Neural cell (in vitro differentiated cells): ENCODE measurements around the gene POU6F2. TPM values are rescaled to one million over a fixed set of nuclear protein-coding genes. Genes with fewer than 3 reads are reported as not detected.

ENCODE experiments used
- H2AFZ ChIP-seq: fragments of 200-600, 300-800 bp; sonication (generic), shearing (Covaris generic); 2 replicates; pipeline ENCODE4 v1.6.0; 2014; ENCODE audit warnings: low read depth, mild to moderate bottlenecking, antibody characterized with exemption, low read length, moderate library complexity
- H3F3A ChIP-seq: fragments of 200-600 bp; shearing (Covaris generic); 2 replicates; pipeline ENCODE4 v1.6.1; 2016; ENCODE audit warnings: mild to moderate bottlenecking, moderate library complexity, mixed read lengths, antibody characterized with exemption, low read length; ENCODE audit not compliant: insufficient read depth, poor library complexity, severe bottlenecking
- H3K27ac ChIP-seq: fragments of 200-600, 300-800 bp; sonication (generic), shearing (Covaris generic); 2 replicates; pipeline ENCODE4 v1.5.1; 2014; ENCODE audit warnings: mild to moderate bottlenecking, low read length, moderate library complexity
- H3K27me3 ChIP-seq: fragments of 300-800, 200-600 bp; sonication (generic), shearing (Covaris generic); 2 replicates; pipeline ENCODE4 v1.6.0; 2014; ENCODE audit warnings: mild to moderate bottlenecking, low read depth, low read length, moderate library complexity; ENCODE audit not compliant: insufficient read depth
- H3K36me3 ChIP-seq: fragments of 300-800, 200-600 bp; sonication (generic), shearing (Covaris generic); 2 replicates; pipeline ENCODE4 v1.5.1; 2014; ENCODE audit warnings: mild to moderate bottlenecking, antibody characterized with exemption, low read length, moderate library complexity; ENCODE audit not compliant: insufficient read depth
- H3K4me2 ChIP-seq: fragments of 300-800, 200-600 bp; sonication (generic), shearing (Covaris generic); 2 replicates; pipeline ENCODE4 v1.6.0; 2014; ENCODE audit warnings: mild to moderate bottlenecking, low read length
- H3K4me3 ChIP-seq: fragments of 300-800, 200-600 bp; sonication (generic), shearing (Covaris generic); 2 replicates; pipeline ENCODE4 v1.5.1; 2014; ENCODE audit warnings: mild to moderate bottlenecking, low read length, moderate library complexity
- H3K79me2 ChIP-seq: fragments of 200-600 bp; shearing (Covaris generic); replicated peaks from 2 replicates; pipeline ENCODE4 v1.6.0; 2014; ENCODE audit warnings: mild to moderate bottlenecking, low read length, moderate library complexity; ENCODE audit not compliant: insufficient read depth
- H3K9ac ChIP-seq: fragments of 300-800, 200-600 bp; sonication (generic), shearing (Covaris generic); 2 replicates; pipeline ENCODE4 v1.6.1; 2016; ENCODE audit warnings: mild to moderate bottlenecking, low read length, mixed read lengths
- H3K9me2 ChIP-seq: fragments of 200-600 bp; shearing (Covaris generic); 2 replicates; pipeline ENCODE4 v1.6.1; 2016; ENCODE audit warnings: mild to moderate bottlenecking, low read length, mixed read lengths; ENCODE audit not compliant: insufficient read depth
- H3K9me3 ChIP-seq: fragments of 200-600, 300-800 bp; sonication (generic), shearing (Covaris generic); 2 replicates; pipeline ENCODE4 v1.6.1; 2016; ENCODE audit warnings: mild to moderate bottlenecking, mixed run types, low read length, moderate library complexity, mixed read lengths
- H4K20me1 ChIP-seq: fragments of 200-600 bp; shearing (Covaris generic); 2 replicates; pipeline ENCODE4 v1.6.1; 2016; ENCODE audit warnings: mild to moderate bottlenecking, mixed run types; ENCODE audit not compliant: insufficient read depth
- CTCF ChIP-seq: fragments of 450-650 bp; IDR thresholded peaks from 2 replicates; pipeline ENCODE4 v1.5.1; 2014; ENCODE audit warnings: antibody characterized with exemption, mild to moderate bottlenecking, moderate library complexity; ENCODE audit not compliant: poor library complexity, severe bottlenecking
- EP300 ChIP-seq: fragments of 450-650 bp; conservative IDR thresholded peaks from 2 replicates; pipeline ENCODE4 v1.6.1; 2014; ENCODE audit warnings: antibody characterized with exemption, mild to moderate bottlenecking, moderate library complexity; ENCODE audit not compliant: poor library complexity, severe bottlenecking
- EZH2 ChIP-seq: fragments of 200-600, 300-800 bp; shearing (Covaris generic), sonication (generic); IDR thresholded peaks from 2 replicates; pipeline ENCODE4 v1.6.1; 2014; ENCODE audit warnings: antibody characterized with exemption, low read length, borderline replicate concordance, mild to moderate bottlenecking; ENCODE audit not compliant: insufficient read depth, poor library complexity, severe bottlenecking
- MXI1 ChIP-seq: fragments of 450-650 bp; conservative IDR thresholded peaks from 2 replicates; pipeline ENCODE4 v1.6.1; 2014; ENCODE audit warnings: antibody characterized with exemption, mild to moderate bottlenecking; ENCODE audit not compliant: poor library complexity, severe bottlenecking
- POLR2AphosphoS5 ChIP-seq: IDR thresholded peaks from 2 replicates; pipeline ENCODE4 v1.6.1; 2012
- RAD21 ChIP-seq: fragments of 450-650 bp; conservative IDR thresholded peaks from 2 replicates; pipeline ENCODE4 v1.6.1; 2014; ENCODE audit warnings: antibody characterized with exemption, mild to moderate bottlenecking, moderate library complexity
- REST ChIP-seq: IDR thresholded peaks from 2 replicates; pipeline ENCODE4 v1.6.1; 2012; ENCODE audit warnings: borderline replicate concordance
- SMC3 ChIP-seq: fragments of 450-650 bp; conservative IDR thresholded peaks from 2 replicates; pipeline ENCODE4 v1.6.1; 2014; ENCODE audit warnings: antibody characterized with exemption, mild to moderate bottlenecking, moderate library complexity; ENCODE audit not compliant: poor library complexity
- TAF1 ChIP-seq: IDR thresholded peaks from 2 replicates; pipeline ENCODE4 v1.6.1; 2012; ENCODE audit warnings: low read depth
- polyA plus RNA-seq: library from polyadenylated mRNA; depleted of rRNA; stranded (reverse); fragments of >200 nt; gene quantifications from 2 replicates; pipeline ENCODE4 v1.2.3, GENCODE V29; 2014

POU6F2 gene
- polyA plus RNA-seq, 1 donor from 2014 or later, result 2.8 TPM

GRCh38 chr7:39186671-39187070 is 209.0 kb downstream of the POU6F2 start:
- TF ChIP-seq RAD21 (no peak), TAF1 (no peak), SMC3 (no peak), EP300 (no peak), EZH2 (no peak), POLR2AphosphoS5 (no peak), REST (no peak), CTCF (no peak), MXI1 (no peak)

GRCh38 chr7:39187130-39187529 is 209.4 kb downstream of the POU6F2 start:
- Histone ChIP-seq H3K4me3 (no peak overlapping the region), H3K9me2 (no peaks in the 10 kb centered on the region), H2AFZ (no peak overlapping the region), H3K9me3 (no peaks in the 10 kb centered on the region), H3K9ac (no peak overlapping the region), H4K20me1 (no peaks in the 10 kb centered on the region), H3K4me2 (no peak overlapping the region), H3K27me3 (no peaks in the 10 kb centered on the region), H3K27ac (no peak overlapping the region), H3K36me3 (no peaks in the 10 kb centered on the region), H3F3A (no peaks in the 10 kb centered on the region), H3K79me2 (no peaks in the 10 kb centered on the region)
- TF ChIP-seq EP300 (no peak), SMC3 (no peak), REST (no peak), RAD21 (no peak), MXI1 (no peak), EZH2 (no peak), TAF1 (no peak)

More at GRCh38 chr7:39186671-39187070, 209.0 kb downstream of the POU6F2 start:
- Histone ChIP-seq H3K36me3 (no peaks in the 10 kb centered on the region), H3K4me3 (no peak overlapping the region), H3K27ac (no peak overlapping the region), H3K9me3 (no peaks in the 10 kb centered on the region), H4K20me1 (no peaks in the 10 kb centered on the region), H3K9ac (no peak overlapping the region), H3K4me2 (no peak overlapping the region), H3K79me2 (no peaks in the 10 kb centered on the region), H2AFZ (no peak overlapping the region), H3K9me2 (no peaks in the 10 kb centered on the region), H3F3A (no peaks in the 10 kb centered on the region), H3K27me3 (no peaks in the 10 kb centered on the region)
